GM18507 (cell line): ENCODE measurements around the gene ORAI2.
"Not testable (repeated sequence)": the region's sequence is repeated elsewhere in the genome, so short reads cannot be mapped to it uniquely, and the experiment has no call there.

ENCODE experiments used
- DNase-seq: peaks from one replicate; pipeline ENCODE4 v3.0.0; 2011; ENCODE audit warnings: low read depth; ENCODE audit not compliant: insufficient read length; ENCODE audit errors: extremely low spot score
- FAIRE-seq: peaks from 2 replicates; lab custom pipeline; 2011; peaks lifted over from hg19 to GRCh38; lab: Jason Lieb, UNC

The ORAI2 gene

GRCh38 chr7:102484317-102484716 is 50.9 kb downstream of the ORAI2 start:
- not testable (repeated sequence) for DNase-seq, FAIRE-seq

GRCh38 chr7:102490529-102491075 is 57.2 kb downstream of the ORAI2 start:
- DNase-seq, FAIRE-seq: not testable (repeated sequence)

GRCh38 chr7:102493220-102493935 is 60.0 kb downstream of the ORAI2 start:
- FAIRE-seq, DNase-seq: not testable (repeated sequence)

GRCh38 chr7:102494026-102494425 is 60.7 kb downstream of the ORAI2 start:
- not testable (repeated sequence) for DNase-seq, FAIRE-seq

GRCh38 chr7:102494473-102495149 is 61.2 kb downstream of the ORAI2 start:
- not testable (repeated sequence) for DNase-seq, FAIRE-seq

- DNase-seq, FAIRE-seq: not testable (repeated sequence)
These were observed 63.5 kb downstream of the ORAI2 start for GRCh38 chr7:102496861-102497260.

- FAIRE-seq, result not testable (repeated sequence)
These were observed 63.9 kb downstream of the ORAI2 start for GRCh38 chr7:102497308-102497707.

GRCh38 chr7:102498321-102498720 is 64.9 kb downstream of the ORAI2 start:
- DNase-seq, FAIRE-seq: not testable (repeated sequence)

More at GRCh38 chr7:102497308-102497707, 63.9 kb downstream of the ORAI2 start:
- DNase-seq, result not testable (repeated sequence)

- not testable (repeated sequence) for DNase-seq, FAIRE-seq
These were observed 69.8 kb downstream of the ORAI2 start for GRCh38 chr7:102503141-102503540.

- FAIRE-seq, DNase-seq: not testable (repeated sequence)
These were observed 72.2 kb downstream of the ORAI2 start for GRCh38 chr7:102505298-102506185.
